Measurements from ENCODE around the gene DIRAS3.

DNA sequence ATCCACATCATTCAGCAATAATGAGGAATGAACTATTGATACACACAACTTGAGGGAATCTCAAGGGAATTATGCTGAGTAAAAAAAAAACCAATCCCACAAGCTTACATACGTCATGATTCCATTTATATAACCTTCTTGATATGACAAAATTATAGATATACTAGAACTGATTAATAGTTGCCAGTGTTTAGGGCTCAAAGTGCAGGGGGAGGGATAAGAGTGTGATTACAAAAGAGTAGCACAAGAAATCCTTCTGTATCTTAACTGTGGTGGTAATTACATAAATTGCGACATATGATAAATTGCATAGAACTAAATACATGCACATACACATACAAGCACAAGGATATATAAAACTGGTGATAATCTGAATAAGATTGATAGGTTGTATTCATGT, 13.5 kb downstream of the DIRAS3 start:
- TF ChIP-seq, protein P1, sequence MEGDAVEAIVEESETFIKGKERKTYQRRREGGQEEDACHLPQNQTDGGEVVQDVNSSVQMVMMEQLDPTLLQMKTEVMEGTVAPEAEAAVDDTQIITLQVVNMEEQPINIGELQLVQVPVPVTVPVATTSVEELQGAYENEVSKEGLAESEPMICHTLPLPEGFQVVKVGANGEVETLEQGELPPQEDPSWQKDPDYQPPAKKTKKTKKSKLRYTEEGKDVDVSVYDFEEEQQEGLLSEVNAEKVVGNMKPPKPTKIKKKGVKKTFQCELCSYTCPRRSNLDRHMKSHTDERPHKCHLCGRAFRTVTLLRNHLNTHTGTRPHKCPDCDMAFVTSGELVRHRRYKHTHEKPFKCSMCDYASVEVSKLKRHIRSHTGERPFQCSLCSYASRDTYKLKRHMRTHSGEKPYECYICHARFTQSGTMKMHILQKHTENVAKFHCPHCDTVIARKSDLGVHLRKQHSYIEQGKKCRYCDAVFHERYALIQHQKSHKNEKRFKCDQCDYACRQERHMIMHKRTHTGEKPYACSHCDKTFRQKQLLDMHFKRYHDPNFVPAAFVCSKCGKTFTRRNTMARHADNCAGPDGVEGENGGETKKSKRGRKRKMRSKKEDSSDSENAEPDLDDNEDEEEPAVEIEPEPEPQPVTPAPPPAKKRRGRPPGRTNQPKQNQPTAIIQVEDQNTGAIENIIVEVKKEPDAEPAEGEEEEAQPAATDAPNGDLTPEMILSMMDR (IDR thresholded peaks at IDR 0.05; ENCODE audit: poor library complexity, severe bottlenecking) = no peak
- TF ChIP-seq EZH2 (IDR thresholded peaks at IDR 0.05; ENCODE audit: borderline replicate concordance, insufficient read depth, low read length, poor library complexity, severe bottlenecking) (no peak), RAD21 (conservative IDR thresholded peaks at IDR 0.05) (no peak), TAF1 (IDR thresholded peaks at IDR 0.05; ENCODE audit: low read depth) (no peak), EP300 (conservative IDR thresholded peaks at IDR 0.05; ENCODE audit: poor library complexity, severe bottlenecking) (no peak), SMC3 (conservative IDR thresholded peaks at IDR 0.05; ENCODE audit: poor library complexity) (no peak), POLR2AphosphoS5 (IDR thresholded peaks at IDR 0.05) (no peak)
- TF ChIP-seq, protein P2, sequence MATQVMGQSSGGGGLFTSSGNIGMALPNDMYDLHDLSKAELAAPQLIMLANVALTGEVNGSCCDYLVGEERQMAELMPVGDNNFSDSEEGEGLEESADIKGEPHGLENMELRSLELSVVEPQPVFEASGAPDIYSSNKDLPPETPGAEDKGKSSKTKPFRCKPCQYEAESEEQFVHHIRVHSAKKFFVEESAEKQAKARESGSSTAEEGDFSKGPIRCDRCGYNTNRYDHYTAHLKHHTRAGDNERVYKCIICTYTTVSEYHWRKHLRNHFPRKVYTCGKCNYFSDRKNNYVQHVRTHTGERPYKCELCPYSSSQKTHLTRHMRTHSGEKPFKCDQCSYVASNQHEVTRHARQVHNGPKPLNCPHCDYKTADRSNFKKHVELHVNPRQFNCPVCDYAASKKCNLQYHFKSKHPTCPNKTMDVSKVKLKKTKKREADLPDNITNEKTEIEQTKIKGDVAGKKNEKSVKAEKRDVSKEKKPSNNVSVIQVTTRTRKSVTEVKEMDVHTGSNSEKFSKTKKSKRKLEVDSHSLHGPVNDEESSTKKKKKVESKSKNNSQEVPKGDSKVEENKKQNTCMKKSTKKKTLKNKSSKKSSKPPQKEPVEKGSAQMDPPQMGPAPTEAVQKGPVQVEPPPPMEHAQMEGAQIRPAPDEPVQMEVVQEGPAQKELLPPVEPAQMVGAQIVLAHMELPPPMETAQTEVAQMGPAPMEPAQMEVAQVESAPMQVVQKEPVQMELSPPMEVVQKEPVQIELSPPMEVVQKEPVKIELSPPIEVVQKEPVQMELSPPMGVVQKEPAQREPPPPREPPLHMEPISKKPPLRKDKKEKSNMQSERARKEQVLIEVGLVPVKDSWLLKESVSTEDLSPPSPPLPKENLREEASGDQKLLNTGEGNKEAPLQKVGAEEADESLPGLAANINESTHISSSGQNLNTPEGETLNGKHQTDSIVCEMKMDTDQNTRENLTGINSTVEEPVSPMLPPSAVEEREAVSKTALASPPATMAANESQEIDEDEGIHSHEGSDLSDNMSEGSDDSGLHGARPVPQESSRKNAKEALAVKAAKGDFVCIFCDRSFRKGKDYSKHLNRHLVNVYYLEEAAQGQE (IDR thresholded peaks at IDR 0.05; ENCODE audit: borderline replicate concordance) = no peak
